ENCODE measurements around the gene MRPL49.
"Not testable (repeated sequence)": the region's sequence is repeated elsewhere in the genome, so short reads cannot be mapped to it uniquely, and the experiment has no call there.

Gene MRPL49

GRCh38 chr11:65134952-65135632 is 13.0 kb downstream of the MRPL49 start:
- DNase-seq: peak; percentile 92

DNA sequence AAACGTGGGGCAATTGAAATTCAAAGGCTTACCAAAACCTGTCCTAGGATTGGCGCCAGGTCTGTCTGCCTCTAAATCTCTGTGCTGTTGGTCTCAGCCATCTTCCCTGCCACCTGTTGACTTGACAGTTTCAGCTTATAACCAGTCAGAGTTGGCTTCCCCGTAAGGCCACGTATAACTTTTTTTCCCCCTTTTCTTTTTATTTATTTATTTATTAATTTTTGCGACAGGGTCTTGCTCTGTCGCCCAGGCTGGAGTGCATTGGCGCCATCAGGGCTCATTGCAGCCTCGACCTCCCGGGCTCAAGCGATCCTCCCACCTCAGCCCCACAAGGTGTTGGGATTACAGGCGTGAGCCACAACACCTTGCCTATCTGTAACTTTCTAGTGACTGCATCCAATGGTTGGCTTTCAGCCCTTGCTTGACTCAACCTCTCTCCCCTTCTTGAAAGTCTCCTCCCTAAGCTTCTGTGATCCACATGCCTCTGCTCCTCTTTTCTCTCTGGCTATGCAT is 13.6 kb downstream of the MRPL49 start:
- DNase-seq: no peak

GRCh38 chr11:65136515-65137096 is 14.5 kb downstream of the MRPL49 start:
- no peak for DNase-seq

DNA sequence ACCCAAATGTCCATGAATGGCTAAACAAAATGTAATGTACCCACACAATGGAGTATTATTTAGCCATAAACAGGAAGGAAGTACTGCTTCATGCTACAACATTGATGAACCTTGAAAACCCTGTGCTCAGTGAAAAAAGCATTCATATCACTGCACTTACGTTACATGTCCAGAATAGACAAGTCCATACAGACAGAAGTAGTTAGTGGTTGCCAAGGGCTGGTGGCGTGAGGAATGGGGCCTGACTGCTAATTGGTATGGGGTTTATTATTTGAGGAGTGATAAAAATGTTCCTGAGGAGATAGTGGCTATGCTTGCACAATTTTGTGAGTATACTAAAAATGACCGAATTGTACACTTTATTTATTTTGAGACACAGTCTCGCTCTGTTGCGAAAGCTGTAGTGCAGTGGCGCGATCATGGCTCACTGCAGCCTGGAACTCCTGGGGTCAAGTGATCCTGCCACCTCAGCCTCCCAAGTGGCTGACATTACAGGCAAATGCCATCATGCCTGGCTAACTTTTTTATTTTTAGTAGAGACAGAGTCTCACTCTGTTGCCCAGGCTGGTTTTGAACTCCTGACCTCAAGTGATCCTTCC is 19.9 kb downstream of the MRPL49 start:
- DNase-seq: no peak

GRCh38 chr11:65147352-65148075 is 25.4 kb downstream of the MRPL49 start:
- no peak for DNase-seq

DNA sequence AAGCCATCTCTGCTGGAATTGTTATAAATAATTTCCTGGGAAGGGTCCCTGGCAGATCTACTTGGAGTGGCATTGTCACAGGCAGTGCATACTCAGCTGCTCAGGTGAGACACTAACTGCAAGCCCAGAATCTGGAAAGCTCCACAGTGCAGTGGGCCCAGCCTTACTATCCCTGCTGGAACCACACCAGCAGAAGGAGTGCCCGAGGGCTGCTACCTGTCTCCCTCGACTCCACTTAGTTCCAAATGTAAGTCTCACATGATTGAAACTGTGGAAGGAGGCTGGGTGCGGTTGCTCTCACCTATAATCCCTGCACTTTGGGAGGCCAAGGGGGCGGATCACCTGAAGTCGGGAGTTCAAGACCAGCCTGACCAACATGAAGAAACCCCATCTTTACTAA is 26.5 kb downstream of the MRPL49 start:
- DNase-seq: no peak

GRCh38 chr11:65150131-65150508 is 28.0 kb downstream of the MRPL49 start:
- not testable (repeated sequence) for DNase-seq

DNA sequence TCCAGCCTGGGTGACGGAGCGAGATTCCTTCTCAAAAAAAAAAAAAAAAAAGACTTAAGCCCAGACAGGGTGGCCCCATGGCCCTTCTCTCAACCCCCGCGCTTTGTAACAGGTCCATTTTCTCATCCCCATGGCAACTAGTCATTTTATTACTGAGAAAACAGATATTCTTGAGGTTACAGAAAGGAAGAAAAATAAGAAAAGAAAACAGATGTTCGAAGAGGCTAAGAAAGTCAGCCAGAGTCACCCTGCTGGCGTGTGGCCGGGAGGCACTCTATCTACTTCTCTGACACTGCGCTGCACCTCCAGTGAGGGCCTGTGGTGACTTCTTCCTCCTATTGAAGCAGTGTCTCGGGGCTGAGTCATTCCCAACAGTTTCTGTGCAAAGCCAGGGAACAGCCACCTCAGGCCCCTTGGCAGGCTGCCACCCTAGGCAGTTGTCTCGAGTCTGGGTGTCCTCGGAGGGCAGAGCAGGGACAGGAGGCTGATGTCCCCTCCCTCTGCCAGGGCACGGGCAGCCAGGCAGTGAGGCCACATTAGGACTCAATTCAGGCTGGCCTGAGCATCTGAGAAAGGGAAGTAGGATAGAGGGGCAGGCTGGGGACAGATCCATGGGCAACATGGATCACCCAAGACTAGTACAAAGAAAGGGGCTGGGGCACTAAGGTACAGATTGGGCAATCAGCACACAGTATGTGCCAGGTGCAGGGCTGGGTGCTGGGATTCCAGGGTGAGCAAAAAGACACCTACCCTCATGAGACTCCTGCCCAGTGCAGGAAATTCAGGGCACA is 28.6 kb downstream of the MRPL49 start:
- DNase-seq: no peak

DNA sequence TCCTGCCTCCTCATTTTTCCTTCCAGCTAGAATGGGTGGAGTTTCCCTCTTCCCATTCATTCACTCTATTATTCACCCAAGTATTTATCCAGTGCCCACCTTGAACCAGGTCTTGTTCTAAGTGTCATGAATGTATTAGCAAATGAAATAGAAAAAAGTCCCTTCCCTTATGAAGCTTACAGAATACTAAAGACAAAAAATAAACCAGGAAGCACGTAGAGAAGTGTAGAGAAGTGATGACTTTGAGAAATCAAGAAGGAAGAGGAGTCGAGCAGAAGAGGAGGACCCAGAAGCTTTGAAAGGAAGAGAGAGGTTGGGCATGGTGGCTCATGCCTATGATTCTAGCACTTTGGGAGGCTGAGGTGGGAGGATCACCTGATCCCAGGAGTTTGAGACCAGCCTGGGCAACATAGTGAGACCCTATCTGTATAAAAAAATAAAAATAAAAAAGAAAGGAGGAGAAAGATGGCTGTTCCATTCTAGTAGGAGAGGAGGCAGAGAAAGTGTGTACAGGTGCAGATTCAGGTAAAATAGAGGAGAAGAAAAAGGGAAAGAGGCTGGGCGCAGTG is 29.3 kb downstream of the MRPL49 start:
- no peak for DNase-seq

GRCh38 chr11:65152122-65152521 is 30.0 kb downstream of the MRPL49 start:
- DNase-seq: no peak

DNA sequence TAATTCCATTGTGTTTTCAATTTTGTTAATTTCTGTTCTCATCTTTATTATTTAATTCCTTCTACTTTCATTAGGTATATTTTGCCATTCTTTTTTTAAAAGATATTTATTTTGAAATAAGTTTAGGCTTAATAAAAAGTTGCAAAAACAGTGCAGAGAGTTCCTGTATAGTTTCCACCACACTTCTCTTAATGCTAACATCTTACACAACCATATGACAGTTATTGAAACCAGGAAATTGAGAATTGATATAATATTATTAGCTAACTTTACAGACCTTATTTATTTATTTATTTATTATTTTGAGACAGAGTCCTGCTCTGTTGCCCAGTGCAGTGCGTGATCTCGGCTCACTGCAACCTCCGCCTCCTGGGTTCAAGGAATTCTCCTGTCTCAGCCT is 34.1 kb downstream of the MRPL49 start:
- DNase-seq: no peak

GRCh38 chr11:65156926-65157325 is 34.8 kb downstream of the MRPL49 start:
- no peak for DNase-seq

DNA sequence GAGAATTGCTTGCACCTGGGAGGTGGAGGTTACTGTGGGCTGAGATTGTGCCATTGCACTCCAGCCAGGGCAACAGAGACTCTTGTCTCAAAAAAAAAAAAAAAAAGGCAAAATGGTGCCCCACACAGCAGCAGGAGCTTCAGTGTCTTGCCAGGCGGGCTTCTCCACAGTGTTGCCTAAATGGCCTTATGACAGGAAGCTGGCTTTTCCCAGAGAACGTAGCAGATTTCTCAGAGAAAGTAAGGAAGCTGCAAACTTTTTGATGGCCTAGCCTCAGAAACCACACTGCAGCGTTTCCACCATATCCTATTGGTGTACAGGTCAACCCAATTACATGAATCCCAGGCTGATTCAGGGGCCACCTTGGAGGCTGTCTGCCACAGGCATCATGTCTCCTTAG is 35.2 kb downstream of the MRPL49 start:
- no peak for DNase-seq

GRCh38 chr11:65159012-65159411 is 36.9 kb downstream of the MRPL49 start:
- no peak for DNase-seq

GRCh38 chr11:65160643-65161042 is 38.5 kb downstream of the MRPL49 start:
- DNase-seq: no peak

GRCh38 chr11:65163684-65164083 is 41.6 kb downstream of the MRPL49 start:
- DNase-seq: no peak

DNA sequence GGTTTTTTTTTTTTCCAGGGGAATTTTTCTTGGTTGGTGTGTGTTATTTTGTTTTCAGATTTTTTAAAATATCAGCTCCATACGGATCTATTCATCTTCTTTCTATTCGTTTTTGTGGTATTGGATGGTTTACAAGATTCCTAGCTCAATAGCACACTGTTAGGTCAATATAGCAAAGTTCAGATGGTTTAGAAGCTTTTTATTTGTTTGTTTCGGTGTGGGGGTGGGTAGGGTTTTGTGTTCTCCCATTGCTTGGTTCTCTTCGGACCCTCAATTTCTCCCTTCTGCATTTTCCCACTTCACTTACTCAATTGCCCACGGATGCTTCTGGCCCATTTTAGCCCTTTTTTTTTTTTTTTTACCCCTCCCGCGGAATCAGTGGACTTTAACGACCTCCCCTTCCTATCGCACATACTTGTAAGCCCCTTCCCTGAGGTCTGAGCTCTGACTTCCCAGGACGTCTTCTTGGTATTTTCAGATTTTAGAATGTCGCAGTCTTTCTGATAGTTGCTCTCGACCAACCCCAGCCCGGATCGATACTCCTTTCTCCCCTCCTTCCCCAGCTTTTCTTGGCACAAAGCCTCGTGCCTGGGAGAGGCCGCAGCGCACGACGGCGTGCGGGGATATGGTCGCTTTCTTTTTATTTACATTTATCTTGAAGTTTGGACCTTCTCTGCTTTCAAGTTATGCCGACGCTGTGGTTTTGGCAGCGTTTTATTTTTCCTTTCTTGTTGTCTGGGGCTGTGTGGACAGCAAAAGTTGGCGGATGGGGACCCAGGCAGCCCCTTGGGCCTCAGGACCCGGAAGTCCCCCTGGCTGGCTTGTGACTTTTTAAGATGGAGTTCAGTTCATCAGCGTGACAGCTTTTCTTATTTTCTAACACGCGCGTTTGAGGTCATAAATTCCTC is 43.5 kb downstream of the MRPL49 start:
- no peak for DNase-seq

- DNase-seq: no peak
Observed at GRCh38 chr11:65166893-65167292, 44.8 kb downstream of the MRPL49 start.

GRCh38 chr11:65167656-65168055 is 45.5 kb downstream of the MRPL49 start:
- DNase-seq: no peak

DNA sequence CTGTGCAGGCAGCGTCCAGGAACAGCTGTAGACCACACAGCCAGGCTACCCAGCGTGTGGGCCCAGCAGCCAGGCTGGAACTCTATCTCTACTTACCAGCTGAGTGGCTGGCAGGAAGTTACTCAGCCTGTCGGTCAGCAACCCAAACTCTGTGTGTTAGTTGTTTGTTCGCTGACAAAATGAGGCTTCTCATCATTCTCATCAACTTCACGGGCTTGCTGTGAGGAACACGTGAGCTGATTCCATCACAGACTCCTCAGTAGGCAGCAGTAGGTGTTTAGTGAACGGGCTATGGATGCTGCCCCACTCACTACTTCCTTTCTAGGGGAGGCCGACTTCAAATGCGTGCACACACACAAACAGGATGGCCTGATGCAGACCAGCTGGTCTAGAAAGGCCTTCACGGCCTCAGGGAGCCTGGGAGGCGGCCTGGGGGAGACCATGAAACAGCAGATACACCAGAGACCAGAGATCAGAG is 47.1 kb downstream of the MRPL49 start:
- no peak for DNase-seq

DNA sequence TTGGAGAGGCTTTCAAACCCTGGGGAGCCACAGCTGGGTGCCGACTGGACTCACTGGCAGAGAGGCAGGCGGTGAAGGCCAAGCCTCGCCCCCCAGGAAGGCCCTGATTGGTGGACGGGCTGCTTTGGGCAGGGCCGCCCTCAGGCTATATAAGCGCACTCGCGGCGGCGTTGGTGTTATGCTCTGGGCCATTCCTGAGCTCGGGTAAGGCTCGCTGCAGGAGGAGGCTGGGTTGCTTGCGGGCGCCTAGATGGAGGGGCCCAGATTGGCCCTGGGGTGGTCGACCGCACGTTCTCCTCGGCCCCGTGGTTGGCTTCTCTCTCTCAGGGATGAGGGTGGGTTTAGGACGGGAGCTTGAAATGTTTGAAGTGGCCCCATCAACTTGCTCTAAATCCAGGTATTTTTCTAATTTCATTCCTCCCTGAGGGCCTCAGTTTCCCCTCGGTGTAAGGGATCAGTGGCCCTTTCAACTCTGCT is 48.0 kb downstream of the MRPL49 start, which contains the start of gene SPDYC:
SPDYC (plus strand) TSS at position 176 of the 477 bp plus-strand sequence. CDS start 1,125 bp downstream, outside the sequence.
- no peak for DNase-seq

All from NCI-H187 (cell line).